Effector memory CD4-positive, alpha-beta T cell (primary cell): ENCODE data around the gene PPOX.

Source experiments
- DNase-seq, 3 donors: peaks; one replicate each; pipeline ENCODE4 v3.0.0-alpha.2; 2020
- H3K27ac ChIP-seq: 2 replicates; pipeline ENCODE4 v1.7.0; 2013; ENCODE audit warnings: mild to moderate bottlenecking, low read length, moderate library complexity; ENCODE audit not compliant: insufficient read depth, poor library complexity, severe bottlenecking
- H3K27me3 ChIP-seq: replicated peaks from 2 replicates; pipeline ENCODE4 v1.7.0; 2013; ENCODE audit warnings: mild to moderate bottlenecking, low read length; ENCODE audit not compliant: insufficient read depth, control insufficient read depth, poor library complexity, severe bottlenecking
- H3K36me3 ChIP-seq: 2 replicates; pipeline ENCODE4 v1.7.0; 2013; ENCODE audit warnings: mild to moderate bottlenecking, low read length, moderate library complexity; ENCODE audit not compliant: control insufficient read depth, insufficient read depth
- H3K4me1 ChIP-seq: 2 replicates; pipeline ENCODE4 v1.7.0; 2013; ENCODE audit warnings: low read length, mild to moderate bottlenecking; ENCODE audit not compliant: control insufficient read depth, insufficient read depth, poor library complexity, severe bottlenecking
- H3K4me3 ChIP-seq: 2 replicates; pipeline ENCODE4 v1.7.0; 2013; ENCODE audit warnings: low read length, low read depth, mild to moderate bottlenecking; ENCODE audit not compliant: insufficient read depth, poor library complexity, severe bottlenecking
- H3K9me3 ChIP-seq: 2 replicates; pipeline ENCODE4 v1.7.0; 2013; ENCODE audit warnings: mild to moderate bottlenecking, low read length, moderate library complexity; ENCODE audit not compliant: control insufficient read depth

The PPOX gene

GRCh38 chr1:161196111-161196510 is 29.9 kb downstream of the PPOX start:
- Histone ChIP-seq H3K4me1 (peaks cover 15% of the 10 kb centered on the region), H3K4me3 (no peak overlapping the region), H3K9me3 (no peaks in the 10 kb centered on the region), H3K36me3 (no peaks in the 10 kb centered on the region), H3K27ac (no peak overlapping the region), H3K27me3 (no peaks in the 10 kb centered on the region)
- DNase-seq: no peak

GRCh38 chr1:161196521-161197451 is 30.6 kb downstream of the PPOX start:
- no peaks in the 10 kb centered on the region for H3K36me3 ChIP-seq
- H3K4me3 ChIP-seq: no peak overlapping the region
- no peak overlapping the region for H3K27ac ChIP-seq
- H3K27me3 ChIP-seq: no peaks in the 10 kb centered on the region
- DNase-seq: no peak
- H3K4me1 ChIP-seq: peaks cover 22% of the 10 kb centered on the region
- H3K9me3 ChIP-seq: no peaks in the 10 kb centered on the region

GRCh38 chr1:161197560-161198193 is 31.5 kb downstream of the PPOX start:
- H3K36me3 ChIP-seq: no peaks in the 10 kb centered on the region
- DNase-seq: no peak
- H3K4me1 ChIP-seq: peaks cover 23% of the 10 kb centered on the region
- H3K27me3 ChIP-seq: no peaks in the 10 kb centered on the region
- H3K9me3 ChIP-seq: no peaks in the 10 kb centered on the region
- no peak overlapping the region for H3K27ac ChIP-seq
- H3K4me3 ChIP-seq: no peak overlapping the region

- H3K4me3 ChIP-seq: no peak overlapping the region
- no peak overlapping the region for H3K27ac ChIP-seq
- no peaks in the 10 kb centered on the region for H3K27me3 ChIP-seq
These were observed 32.1 kb downstream of the PPOX start for GRCh38 chr1:161198194-161198896.

GRCh38 chr1:161198897-161199431 is 32.7 kb downstream of the PPOX start, which contains the start of gene ADAMTS4:
ADAMTS4 (minus strand) TSS chr1:161199054; CDS start chr1:161198627, 427 bp downstream.
- peaks cover 32% of the 10 kb centered on the region for H3K4me1 ChIP-seq
- no peaks in the 10 kb centered on the region for H3K9me3 ChIP-seq
- no peak within 1 kb of the TSS for H3K4me3 ChIP-seq
- DNase-seq: no peak
- H3K27me3 ChIP-seq: no peaks in the 10 kb centered on the region
- no peak within 1 kb of the TSS for H3K27ac ChIP-seq
- H3K36me3 ChIP-seq: peaks cover 3% of the 10 kb centered on the region

More at GRCh38 chr1:161198194-161198896, 32.1 kb downstream of the PPOX start:
- Histone ChIP-seq H3K9me3 (no peaks in the 10 kb centered on the region), H3K36me3 (no peaks in the 10 kb centered on the region), H3K4me1 (peaks cover 27% of the 10 kb centered on the region)
- no peak for DNase-seq

GRCh38 chr1:161199506-161200139 is 33.4 kb downstream of the PPOX start:
- peaks cover 6% of the 10 kb centered on the region for H3K36me3 ChIP-seq
- no peaks in the 10 kb centered on the region for H3K27me3 ChIP-seq
- H3K4me3 ChIP-seq: no peak overlapping the region
- no peak for DNase-seq
- peaks cover 36% of the 10 kb centered on the region for H3K4me1 ChIP-seq
- H3K9me3 ChIP-seq: no peaks in the 10 kb centered on the region
- no peak overlapping the region for H3K27ac ChIP-seq

GRCh38 chr1:161200421-161200991 is 34.3 kb downstream of the PPOX start:
- Histone ChIP-seq H3K27me3 (no peaks in the 10 kb centered on the region), H3K27ac (no peak overlapping the region), H3K4me1 (peaks cover 36% of the 10 kb centered on the region), H3K36me3 (peaks cover 6% of the 10 kb centered on the region), H3K4me3 (no peak overlapping the region), H3K9me3 (no peaks in the 10 kb centered on the region)
- no peak for DNase-seq

GRCh38 chr1:161200992-161201835 is 35.0 kb downstream of the PPOX start:
- H3K27me3 ChIP-seq: no peaks in the 10 kb centered on the region
- H3K36me3 ChIP-seq: peaks cover 6% of the 10 kb centered on the region
- peak overlapping the region; percentile 92 for H3K4me3 ChIP-seq
- no peak for DNase-seq
- H3K27ac ChIP-seq: peak overlapping the region; percentile 90
- peaks cover 36% of the 10 kb centered on the region for H3K4me1 ChIP-seq
- no peaks in the 10 kb centered on the region for H3K9me3 ChIP-seq
